ENCODE measurements around the gene WNK3. TPM values are rescaled to one million over a fixed set of nuclear protein-coding genes. Genes with fewer than 3 reads are reported as not detected.

The WNK3 gene
- total and polyA plus RNA-seq, 2 donors (not counting 3 experiments of a cell fraction or from before 2014, with no cell fraction given): 0.30 to 2.7 TPM

- no peak for TF ChIP-seq CTCF (IDR thresholded peaks at IDR 0.05; ENCODE audit: extremely low read depth in 1 of 2, insufficient read depth in 1 of 2, low read depth in 1 of 2, low read length in 2 of 2)
- no peak for TF ChIP-seq GATA2 (IDR thresholded peaks at IDR 0.05; ENCODE audit: insufficient read depth, insufficient read length, low read depth, low read length)
- no peak for TF ChIP-seq MYC (IDR thresholded peaks at IDR 0.05; ENCODE audit: low read depth, low read length)
- POLR2A ChIA-PET: no interaction called here
- DNase-seq (ENCODE audit: low read depth, low spot score): no peak
- Histone ChIP-seq H3K27ac (ENCODE audit: insufficient read depth, low read depth, low read length) (no peak overlapping the region), H3K4me1 (ENCODE audit: control insufficient read depth, extremely low read depth, insufficient read depth, low read length) (no peaks in the 10 kb centered on the region), H3K4me2 (ENCODE audit: insufficient read depth, low read length) (no peak overlapping the region), H2AFZ (ENCODE audit: low read depth, low read length) (no peak overlapping the region), H3K9me1 (replicated peaks; ENCODE audit: control insufficient read depth, extremely low read depth, insufficient read depth, low read length) (no peaks in the 10 kb centered on the region), H3K27me3 (ENCODE audit: control insufficient read depth in 2 of 2, insufficient read depth in 2 of 2, low read length in 2 of 2) (no peaks in the 10 kb centered on the region), H3K36me3 (ENCODE audit: control insufficient read depth in 2 of 2, extremely low read depth in 1 of 2, insufficient read depth in 2 of 2, low read length in 2 of 2) (no peaks in the 10 kb centered on the region), H4K20me1 (replicated peaks; ENCODE audit: control insufficient read depth, extremely low read depth, insufficient read depth, low read length) (no peaks in the 10 kb centered on the region), H3K79me2 (ENCODE audit: control insufficient read depth, insufficient read depth, low read length) (peaks cover 23% of the 10 kb centered on the region), H3K4me3 (replicated peaks in 1 of 3; ENCODE audit: insufficient read depth in 1 of 3, low read depth in 1 of 3, low read length in 3 of 3) (no peak overlapping the region), H3K9ac (replicated peaks; ENCODE audit: extremely low read depth, insufficient read depth, low read length) (no peak overlapping the region), H3K9me3 (replicated peaks; ENCODE audit: control insufficient read depth, insufficient read depth, low read length) (no peaks in the 10 kb centered on the region)
- intact Hi-C loops (cut with micrococcal nuclease): no loop called here
- dilution Hi-C loops (cut with MboI; ENCODE audit: extremely low pct_ligation_motif_present, low sequenced_read_pairs): no loop called here
- no TSS peak for BruUV-seq (replicated peaks)
- no peak for FAIRE-seq
- CTCF ChIA-PET: no interaction called here
Measured at GRCh38 chrX:54171527-54172250, 186.2 kb downstream of the WNK3 start.

GRCh38 chrX:54171091-54171490 lies 186.8 kb downstream of the WNK3 start:
- no peak overlapping the region for H3K4me2 ChIP-seq (ENCODE audit: insufficient read depth, low read length)
- no peaks in the 10 kb centered on the region for H3K4me1 ChIP-seq (ENCODE audit: control insufficient read depth, extremely low read depth, insufficient read depth, low read length)
- ChIA-PET POLR2A (no interaction called here), CTCF (no interaction called here)
- no peaks in the 10 kb centered on the region for H3K36me3 ChIP-seq (ENCODE audit: control insufficient read depth in 2 of 2, extremely low read depth in 1 of 2, insufficient read depth in 2 of 2, low read length in 2 of 2)
- no peak overlapping the region for H3K27ac ChIP-seq (ENCODE audit: insufficient read depth, low read depth, low read length)
- no peaks in the 10 kb centered on the region for H3K27me3 ChIP-seq (ENCODE audit: control insufficient read depth in 2 of 2, insufficient read depth in 2 of 2, low read length in 2 of 2)
- H2AFZ ChIP-seq (ENCODE audit: low read depth, low read length): no peak overlapping the region
- dilution Hi-C loops (cut with MboI; ENCODE audit: extremely low pct_ligation_motif_present, low sequenced_read_pairs) (no loop called here), intact Hi-C loops (cut with micrococcal nuclease) (no loop called here)
- no peak overlapping the region for H3K4me3 ChIP-seq (replicated peaks in 1 of 3; ENCODE audit: insufficient read depth in 1 of 3, low read depth in 1 of 3, low read length in 3 of 3)
- no peaks in the 10 kb centered on the region for H3K9me3 ChIP-seq (replicated peaks; ENCODE audit: control insufficient read depth, insufficient read depth, low read length)
- peaks cover 17% of the 10 kb centered on the region for H3K79me2 ChIP-seq (ENCODE audit: control insufficient read depth, insufficient read depth, low read length)
- no peaks in the 10 kb centered on the region for H4K20me1 ChIP-seq (replicated peaks; ENCODE audit: control insufficient read depth, extremely low read depth, insufficient read depth, low read length)
- DNase-seq (ENCODE audit: low read depth, low spot score) (no peak), FAIRE-seq (no peak)
- no peak overlapping the region for H3K9ac ChIP-seq (replicated peaks; ENCODE audit: extremely low read depth, insufficient read depth, low read length)
- BruUV-seq (replicated peaks): no TSS peak
- no peaks in the 10 kb centered on the region for H3K9me1 ChIP-seq (replicated peaks; ENCODE audit: control insufficient read depth, extremely low read depth, insufficient read depth, low read length)
- TF ChIP-seq EZH2 (IDR thresholded peaks at IDR 0.05; ENCODE audit: borderline replicate concordance, low read depth, low read length, severe bottlenecking): no peak
